Tongue (tissue), 2 donors: ENCODE results near the gene DES. TPM values are rescaled to one million over a fixed set of nuclear protein-coding genes. Genes with fewer than 3 reads are reported as not detected.
A peak's percentile ranks its signal among the peaks of the same experiment; 100 is the strongest.

ENCODE experiments used
- DNase-seq: peaks from one replicate; pipeline ENCODE4 v3.0.0-alpha.2; 2015
- total RNA-seq: library from RNA; depleted of rRNA; stranded (reverse); fragments of >200 nt; gene quantifications from one replicate; pipeline ENCODE4 v1.2.3, GENCODE V29; 2014

The DES gene
- total RNA-seq, 1 donor from 2014 or later: 5,232 TPM

GRCh38 chr2:219438453-219438852 lies 20.3 kb downstream of the DES start:
- no peak for DNase-seq

DNA sequence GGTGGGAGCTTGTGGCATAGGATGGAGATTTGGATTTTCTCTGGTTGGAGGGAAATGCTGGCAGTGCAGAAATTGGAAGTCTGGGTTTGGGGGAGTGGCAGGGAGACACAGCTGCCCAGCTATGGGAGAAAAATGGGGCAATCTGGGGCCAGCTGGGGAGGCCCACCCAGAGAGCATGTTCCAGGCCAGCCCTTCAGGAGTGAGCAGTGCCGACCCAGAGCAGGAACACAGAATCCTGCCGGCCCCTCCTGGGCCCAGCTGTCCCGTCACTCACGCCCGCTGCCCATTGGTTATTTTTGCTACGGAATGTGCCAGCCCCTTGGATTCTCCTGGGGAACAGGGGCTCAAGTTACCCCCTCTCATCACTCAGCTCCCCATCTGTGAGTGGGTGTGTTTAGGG lies 21.3 kb downstream of the DES start:
- DNase-seq: peak; percentile 96

- DNase-seq: peak; percentile 28
Measured at GRCh38 chr2:219440388-219441256, 22.4 kb downstream of the DES start.

- peak; percentile 83 for DNase-seq
Measured at GRCh38 chr2:219441451-219442255, 23.5 kb downstream of the DES start.

DNA sequence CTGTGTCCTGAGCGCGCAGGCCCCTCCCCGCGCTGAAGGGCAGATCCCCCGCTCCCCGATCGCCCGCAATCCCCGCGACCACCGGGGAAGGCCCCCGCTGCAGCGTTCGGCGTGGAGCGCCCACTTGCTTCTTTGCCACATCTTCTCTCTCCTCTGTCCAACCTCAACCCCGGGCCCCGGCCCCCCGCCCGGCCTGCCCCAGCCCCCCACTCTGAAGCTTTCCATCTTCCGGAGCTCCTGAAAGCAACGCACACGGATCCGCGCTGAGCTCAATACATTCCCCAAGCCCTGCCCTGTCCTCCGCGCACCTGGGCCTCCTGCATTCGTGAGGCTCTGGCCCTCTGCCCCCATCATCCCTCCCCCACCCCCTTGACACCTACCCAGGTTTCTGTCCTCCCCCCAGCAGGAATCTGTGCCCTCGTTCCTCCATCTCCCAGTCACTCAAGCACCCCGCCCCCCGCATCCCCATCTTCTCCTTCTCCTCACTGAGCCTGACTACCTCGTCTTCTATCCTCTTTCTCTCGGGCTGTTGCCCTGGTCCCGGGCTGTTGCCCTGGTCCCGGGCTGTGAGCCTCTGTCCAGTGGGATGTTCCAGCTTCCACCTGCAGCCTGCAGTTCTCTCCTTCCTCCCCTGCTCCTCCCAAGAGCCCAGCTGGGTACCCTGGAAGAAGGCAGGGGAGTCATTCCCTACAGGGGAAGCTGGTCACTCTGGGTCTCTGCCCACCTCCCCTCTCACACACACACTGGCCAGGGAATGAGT lies 24.3 kb downstream of the DES start:
- DNase-seq: no peak

DNA sequence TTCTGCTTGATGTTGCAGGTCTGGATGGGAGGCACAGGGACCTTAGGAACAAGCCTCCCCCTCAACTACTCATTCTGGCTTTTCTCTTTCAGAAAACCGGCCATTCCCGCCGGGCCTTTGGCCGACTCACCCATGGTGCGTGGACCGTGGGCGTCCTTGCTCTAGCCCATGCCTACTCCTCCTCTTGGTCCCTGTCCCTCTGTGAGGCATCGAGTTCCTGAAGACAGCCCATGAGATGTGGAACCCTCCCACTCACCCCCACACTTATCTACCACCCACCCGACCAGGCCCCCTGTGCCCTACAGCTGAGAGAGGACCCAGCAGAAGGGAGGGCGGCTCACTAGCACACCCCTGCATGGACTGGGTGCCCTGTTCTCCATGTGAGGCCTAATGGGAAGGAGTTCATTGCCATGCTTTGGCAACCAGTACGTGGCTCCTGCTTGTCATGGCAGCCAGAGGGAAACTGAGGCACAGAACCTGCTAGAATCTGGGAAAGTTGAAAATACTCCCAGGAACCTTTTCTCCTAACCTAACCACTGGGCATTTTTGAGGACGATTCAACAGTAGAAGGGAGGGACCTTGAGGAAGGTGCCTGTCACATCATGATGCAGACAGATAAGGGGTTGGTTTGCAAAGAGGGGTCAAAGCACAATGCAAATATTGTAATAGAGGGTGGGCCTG lies 25.0 kb downstream of the DES start:
- no peak for DNase-seq

DNA sequence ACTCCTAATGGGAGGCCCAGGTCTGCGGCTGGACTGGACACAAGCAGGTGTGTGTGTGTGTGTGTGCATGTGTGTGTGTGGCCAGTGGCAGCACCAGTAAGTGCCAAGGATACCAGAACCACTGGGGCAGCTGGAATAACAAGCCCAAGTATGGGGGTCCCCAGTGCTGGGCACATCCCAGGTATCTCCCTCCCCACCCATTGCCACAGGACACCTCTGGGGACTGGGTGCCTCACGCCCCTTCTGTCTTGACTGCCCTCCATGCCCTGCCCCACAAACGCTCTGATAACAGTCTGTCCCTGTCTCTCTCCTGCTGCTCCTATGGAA lies 25.5 kb downstream of the DES start:
- DNase-seq: no peak

DNA sequence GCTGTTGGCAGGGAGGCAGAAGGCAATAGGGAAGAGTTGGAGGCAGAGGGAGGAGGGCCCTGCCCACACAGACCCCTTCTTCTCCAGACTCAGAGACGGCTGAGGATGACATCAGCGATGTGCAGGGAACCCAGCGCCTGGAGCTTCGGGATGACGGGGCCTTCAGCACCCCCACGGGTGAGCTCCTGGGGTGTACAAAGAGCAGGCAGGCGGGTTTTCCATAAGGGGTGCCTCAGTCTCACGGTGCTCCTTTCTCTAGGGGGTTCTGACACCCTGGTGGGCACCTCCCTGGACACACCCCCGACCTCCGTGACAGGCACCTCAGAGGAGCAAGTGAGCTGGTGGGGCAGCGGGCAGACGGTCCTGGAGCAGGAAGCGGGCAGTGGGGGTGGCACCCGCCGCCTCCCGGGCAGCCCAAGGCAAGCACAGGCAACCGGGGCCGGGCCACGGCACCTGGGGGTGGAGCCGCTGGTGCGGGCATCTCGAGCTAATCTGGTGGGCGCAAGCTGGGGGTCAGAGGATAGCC lies 26.5 kb downstream of the DES start:
- DNase-seq: no peak

DNA sequence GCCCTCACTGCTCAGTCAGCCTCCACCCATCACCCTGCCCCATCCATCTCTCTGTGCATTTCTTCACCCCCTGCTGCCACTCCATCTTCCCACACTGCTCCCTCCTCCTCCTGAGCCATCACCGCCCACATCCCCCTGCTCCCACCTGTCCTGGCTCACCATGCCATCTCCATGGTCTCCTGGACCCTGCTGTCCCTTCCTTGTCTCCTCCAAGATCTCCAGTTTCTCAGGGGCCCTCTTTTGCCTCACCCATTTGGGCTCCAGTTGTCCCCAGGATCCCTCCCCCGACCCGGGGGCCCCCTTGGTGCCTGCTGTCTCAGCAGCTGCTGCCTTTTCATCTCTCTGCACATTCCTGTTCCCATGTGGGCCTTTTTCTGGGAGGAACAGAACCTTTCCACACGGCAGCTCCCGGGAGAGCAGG lies 27.1 kb downstream of the DES start:
- DNase-seq: peak; percentile 73

DNA sequence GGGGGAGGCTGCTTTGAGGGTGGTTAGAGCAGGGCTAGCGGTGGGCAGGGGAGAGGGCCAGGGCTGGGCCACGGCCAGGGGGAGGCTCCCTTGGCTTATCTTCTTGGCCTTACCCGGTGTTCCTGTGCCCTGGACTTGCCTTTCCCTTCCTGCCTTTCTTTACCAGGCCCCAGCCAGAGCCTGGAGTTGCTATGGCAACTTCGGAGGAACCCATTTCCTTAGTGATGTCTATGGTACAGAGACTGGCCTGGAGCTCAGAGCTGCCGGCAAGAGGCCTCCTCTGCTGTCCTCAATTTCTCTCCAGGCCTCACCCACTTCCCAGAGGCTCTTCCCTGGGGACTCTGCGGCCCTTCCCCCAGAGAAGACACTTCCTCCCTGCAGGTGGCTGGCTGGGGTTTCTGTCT lies 27.9 kb downstream of the DES start:
- no peak for DNase-seq

DNA sequence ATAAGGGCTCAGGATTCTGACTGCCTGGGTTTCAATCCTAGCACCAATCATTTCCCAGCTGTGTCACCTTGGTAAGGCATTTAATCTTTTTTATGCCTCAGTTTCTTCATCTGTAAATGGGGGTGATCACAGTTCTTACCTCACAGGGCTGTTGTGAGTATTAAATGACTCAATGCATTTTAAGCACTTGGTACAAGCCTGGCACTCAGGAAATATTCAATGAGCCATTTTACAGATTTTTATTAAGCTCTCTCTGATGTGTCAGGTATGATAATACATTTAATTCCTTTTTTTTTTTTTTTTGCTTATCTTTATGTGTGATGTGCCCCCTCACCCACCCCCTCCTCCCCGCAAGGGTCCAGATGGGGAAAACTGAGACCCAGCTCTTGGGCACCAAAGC lies 28.5 kb downstream of the DES start:
- DNase-seq: no peak

- DNase-seq: no peak
Measured at GRCh38 chr2:219447242-219448098, 29.3 kb downstream of the DES start.

DNA sequence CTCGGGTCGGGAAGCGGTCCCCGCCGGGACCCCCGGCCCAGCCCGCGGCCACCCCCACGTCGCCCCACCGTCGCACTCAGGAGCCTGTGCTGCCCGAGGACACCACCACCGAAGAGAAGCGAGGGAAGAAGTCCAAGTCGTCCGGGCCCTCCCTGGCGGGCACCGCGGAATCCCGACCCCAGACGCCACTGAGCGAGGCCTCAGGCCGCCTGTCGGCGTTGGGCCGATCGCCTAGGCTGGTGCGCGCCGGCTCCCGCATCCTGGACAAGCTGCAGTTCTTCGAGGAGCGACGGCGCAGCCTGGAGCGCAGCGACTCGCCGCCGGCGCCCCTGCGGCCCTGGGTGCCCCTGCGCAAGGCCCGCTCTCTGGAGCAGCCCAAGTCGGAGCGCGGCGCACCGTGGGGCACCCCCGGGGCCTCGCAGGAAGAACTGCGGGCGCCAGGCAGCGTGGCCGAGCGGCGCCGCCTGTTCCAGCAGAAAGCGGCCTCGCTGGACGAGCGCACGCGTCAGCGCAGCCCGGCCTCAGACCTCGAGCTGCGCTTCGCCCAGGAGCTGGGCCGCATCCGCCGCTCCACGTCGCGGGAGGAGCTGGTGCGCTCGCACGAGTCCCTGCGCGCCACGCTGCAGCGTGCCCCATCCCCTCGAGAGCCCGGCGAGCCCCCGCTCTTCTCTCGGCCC lies 30.1 kb downstream of the DES start:
- DNase-seq: no peak

DNA sequence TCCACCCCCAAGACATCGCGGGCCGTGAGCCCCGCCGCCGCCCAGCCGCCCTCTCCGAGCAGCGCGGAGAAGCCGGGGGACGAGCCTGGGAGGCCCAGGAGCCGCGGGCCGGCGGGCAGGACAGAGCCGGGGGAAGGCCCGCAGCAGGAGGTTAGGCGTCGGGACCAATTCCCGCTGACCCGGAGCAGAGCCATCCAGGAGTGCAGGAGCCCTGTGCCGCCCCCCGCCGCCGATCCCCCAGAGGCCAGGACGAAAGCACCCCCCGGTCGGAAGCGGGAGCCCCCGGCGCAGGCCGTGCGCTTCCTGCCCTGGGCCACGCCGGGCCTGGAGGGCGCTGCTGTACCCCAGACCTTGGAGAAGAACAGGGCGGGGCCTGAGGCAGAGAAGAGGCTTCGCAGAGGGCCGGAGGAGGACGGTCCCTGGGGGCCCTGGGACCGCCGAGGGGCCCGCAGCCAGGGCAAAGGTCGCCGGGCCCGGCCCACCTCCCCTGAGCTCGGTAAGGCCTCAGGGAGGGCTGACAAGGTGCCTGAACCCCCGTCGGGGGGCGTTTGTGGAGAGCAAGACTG lies 30.7 kb downstream of the DES start:
- no peak for DNase-seq

GRCh38 chr2:219449609-219450008 lies 31.4 kb downstream of the DES start:
- DNase-seq: no peak

DNA sequence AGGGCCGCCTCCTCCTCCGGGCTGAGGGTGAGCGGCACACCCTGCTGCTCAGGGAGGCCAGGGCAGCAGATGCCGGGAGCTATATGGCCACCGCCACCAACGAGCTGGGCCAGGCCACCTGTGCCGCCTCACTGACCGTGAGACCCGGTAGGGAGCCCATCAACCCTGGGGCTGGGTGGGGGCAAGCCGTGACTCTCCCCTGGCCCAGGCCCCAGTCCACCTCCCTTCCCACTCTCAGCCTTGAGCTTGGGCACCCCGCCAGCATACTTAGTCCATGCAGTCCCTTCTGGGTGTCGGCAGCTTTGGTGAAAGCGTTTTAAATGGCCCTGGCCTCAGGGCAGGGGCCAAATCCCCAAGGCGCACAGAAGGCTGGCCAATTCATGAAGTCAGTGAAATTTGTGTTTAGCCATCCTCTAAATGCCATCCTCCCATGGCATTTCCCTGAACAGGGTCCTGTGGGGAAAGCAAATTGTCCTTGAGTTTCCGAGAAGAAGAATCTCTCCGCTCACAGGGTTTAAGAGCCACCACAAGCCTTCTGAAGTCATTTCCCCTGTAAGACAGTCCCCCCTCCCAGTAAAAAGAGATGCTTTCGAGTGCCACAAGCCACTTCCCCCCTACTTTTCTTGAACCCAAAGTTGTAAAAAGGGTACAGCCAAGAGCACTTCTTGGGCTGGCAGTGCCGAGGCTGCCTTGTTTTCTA lies 33.6 kb downstream of the DES start:
- DNase-seq: peak; percentile 65

DNA sequence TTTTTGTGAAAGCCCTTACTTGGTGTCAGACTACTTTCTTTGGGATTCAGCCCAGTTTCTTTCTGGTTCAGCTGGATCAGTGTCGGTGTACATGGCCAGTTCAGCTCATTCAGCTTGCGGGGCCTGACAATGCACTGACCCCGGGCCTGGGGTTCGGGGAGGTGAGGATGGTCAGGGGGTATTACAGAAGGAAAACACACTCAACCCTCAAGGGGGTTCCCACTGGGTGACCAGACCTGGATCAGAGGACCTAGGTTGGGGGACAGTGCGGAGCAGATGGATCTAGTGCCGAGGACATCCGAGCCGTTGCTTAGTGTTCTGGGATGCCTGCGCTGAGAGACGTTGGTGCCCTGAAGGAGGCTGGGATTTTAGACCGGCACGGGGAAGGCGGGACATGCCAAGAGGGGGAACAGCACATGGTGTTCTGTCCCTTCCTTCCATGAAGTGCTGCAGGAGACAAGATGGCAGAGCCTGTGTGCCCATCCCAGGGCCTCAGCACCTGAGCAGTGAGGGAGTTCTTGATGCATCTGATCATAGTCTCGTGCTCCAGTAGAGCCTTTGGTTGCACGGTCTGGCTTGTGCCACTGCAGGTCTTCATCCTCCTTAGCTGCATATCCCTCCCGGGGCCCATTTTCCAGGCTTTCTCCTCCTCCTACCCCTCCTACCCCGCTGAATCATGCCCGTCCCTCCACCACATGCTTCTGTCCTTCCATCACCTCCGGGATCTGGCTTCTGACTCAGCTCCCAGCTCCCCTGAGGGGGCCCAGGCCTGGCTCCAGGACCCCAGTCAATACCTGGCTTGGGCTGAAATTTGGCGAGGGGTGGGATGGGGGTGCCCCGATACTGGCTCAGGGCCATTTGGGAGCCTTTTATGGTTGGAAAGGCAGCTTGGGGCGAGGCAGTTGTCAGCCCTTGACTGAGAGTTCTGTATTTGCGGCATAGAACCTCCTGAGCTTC lies 34.5 kb downstream of the DES start:
- DNase-seq: peak; percentile 87
